Ureter (tissue), 1 donor: ENCODE measurements around the gene NFIL3. TPM values are rescaled to one million over a fixed set of nuclear protein-coding genes. Genes with fewer than 3 reads are reported as not detected.

Source experiments
- DNase-seq: peaks from one replicate; pipeline ENCODE4 v3.0.0-alpha.2; 2020; ENCODE audit warnings: low spot score
- total RNA-seq: library from RNA; stranded (reverse); gene quantifications from one replicate; pipeline ENCODE4 v1.2.4, GENCODE V29; 2023
- donor health status: DM: yes; HTN: yes; CAD: no.

NFIL3 gene
- total RNA-seq, 1 donor from 2014 or later, result 39.6 TPM

DNA sequence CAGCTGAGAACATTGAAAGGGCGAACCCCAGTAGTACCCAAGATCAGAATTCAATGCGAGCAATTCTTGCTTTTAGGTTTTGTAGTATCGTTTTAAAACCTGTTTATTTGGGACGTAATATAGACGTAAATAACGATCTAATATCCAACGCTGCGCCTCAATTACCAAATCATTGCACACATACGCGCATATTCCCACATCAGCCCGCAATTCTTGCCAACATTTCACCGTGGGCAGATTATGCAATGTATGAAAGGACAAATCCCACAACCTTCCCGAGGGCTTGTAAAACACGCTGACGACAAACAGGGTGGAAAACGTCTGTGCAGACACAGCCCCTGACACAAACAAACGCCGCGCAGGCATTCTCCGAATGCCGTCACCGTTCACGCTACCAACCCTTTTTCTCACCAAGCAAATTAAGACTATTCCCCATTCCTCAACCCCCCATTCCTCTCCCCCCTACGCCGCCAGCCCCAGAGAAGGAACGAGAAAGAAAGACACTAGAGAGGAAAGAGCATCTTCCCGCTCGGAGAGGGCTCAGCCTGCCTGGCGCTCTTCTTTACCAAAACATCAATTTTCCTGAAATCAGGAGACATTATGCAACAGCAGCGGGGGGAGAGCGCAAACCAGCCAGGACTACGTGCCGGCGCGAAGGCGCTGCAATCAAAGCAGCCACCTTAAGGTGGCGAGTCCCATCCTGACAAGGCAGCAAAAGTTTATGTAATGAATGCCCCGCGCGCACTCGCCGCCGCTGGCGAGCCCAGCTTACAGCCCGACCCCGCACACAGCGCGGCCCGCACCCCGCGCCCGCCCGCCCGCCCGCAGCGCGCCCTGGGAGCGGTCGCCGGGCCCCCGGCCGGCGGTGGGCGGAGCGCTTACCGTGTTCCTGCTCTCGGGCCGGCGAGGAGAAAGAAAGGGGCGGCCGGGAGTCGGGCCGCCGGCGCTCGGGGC lies 597 bp downstream of the NFIL3 start:
- DNase-seq, result peak; percentile 74

DNA sequence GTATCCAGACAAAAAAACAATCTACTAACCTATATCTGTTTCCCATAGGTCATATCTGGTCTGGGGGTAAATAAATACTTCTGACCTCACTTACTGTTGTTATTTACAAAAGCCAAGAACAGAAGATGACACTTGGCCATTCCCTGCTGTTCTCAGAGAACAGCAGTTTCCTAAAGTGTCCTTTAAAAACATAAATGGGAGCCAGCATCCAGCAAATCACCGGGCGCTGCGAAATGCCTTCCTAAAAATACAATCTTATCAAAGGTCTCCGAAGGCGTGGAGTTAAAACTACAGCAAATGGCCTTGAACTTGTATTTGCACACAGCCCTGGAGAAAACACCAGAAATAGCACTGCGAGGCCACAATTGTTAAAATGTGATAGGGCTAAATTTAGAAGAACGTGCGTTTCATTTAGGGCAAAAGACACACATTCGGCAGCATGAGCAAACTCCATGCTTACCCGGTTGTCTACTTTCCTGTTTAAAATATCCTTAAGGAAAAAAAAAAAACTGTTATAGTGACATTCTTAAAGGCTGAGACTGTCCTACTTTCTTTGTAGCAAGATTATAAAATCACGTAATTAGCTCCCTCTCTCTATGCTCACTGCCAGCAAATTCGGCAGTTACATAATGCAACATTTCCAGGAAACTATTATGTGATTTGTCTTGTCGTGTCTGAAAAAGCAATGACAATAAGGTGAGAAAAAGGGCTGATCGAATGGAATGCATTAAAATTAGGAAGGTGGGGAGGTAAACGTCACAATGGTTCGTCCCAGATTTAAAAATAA lies 1.5 kb downstream of the NFIL3 start:
- DNase-seq, result peak; percentile 41

DNA sequence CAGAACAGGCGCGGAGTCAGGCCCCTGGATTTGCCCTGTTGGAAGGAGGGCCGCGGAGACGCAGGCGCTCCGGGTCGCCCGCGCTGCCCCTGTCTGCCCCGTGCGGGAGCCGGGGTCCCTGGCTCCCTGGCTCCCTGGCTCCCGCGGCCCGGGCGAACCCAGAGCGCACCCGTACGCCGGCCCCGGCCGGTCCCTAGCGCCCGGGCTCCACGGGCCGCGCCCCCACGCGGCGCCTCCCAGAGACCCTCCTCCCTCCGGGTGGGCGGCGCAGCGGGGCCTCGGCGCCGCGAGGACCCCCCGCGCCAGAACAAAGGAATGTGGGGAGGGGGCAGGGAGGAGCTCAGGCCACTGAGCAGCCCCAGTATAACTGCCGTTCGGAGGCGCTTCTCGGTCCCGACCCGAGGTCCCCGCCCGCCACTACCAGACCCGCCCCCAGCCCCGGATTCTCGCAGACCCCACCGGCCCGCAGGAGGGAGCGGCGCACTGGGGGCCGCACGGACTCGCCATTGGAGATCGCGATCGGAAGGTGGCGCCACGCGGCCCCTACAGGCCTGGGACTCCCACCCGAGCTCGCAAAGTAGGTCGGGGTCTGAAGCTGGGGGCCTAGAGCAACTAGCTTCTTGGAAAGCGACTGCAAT lies 2.4 kb downstream of the NFIL3 start:
- DNase-seq, result peak; percentile 46

DNA sequence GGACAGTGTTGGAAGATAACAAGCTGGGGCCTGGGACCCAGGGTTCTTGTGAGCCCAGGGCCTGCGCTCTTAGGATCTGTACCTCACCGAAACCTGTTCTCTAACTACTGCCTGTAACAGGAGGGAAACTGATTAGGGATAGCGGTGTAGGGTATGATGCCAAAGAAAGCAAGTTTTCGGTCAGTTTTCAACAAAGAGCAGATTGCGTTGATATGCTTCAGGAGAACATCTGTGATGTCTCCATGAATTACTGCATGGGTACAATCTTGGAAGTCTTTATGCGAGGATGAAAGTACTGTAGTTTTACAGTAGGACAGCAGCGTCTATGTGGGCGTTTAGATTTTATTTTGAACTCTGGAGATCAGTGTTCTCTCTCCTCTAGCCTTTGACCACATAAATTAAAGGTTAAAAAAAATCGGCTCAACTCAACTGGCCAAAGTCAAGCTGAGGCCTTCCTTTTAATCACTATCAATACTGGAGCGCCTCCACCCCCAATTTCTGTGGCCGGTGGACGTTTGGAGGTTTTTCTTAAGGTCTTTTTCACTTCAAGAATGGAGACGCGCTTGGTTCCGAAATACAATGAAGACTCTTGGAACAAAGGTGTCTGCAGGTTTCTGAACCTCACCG lies 3.0 kb downstream of the NFIL3 start:
- DNase-seq, result peak; percentile 42

DNA sequence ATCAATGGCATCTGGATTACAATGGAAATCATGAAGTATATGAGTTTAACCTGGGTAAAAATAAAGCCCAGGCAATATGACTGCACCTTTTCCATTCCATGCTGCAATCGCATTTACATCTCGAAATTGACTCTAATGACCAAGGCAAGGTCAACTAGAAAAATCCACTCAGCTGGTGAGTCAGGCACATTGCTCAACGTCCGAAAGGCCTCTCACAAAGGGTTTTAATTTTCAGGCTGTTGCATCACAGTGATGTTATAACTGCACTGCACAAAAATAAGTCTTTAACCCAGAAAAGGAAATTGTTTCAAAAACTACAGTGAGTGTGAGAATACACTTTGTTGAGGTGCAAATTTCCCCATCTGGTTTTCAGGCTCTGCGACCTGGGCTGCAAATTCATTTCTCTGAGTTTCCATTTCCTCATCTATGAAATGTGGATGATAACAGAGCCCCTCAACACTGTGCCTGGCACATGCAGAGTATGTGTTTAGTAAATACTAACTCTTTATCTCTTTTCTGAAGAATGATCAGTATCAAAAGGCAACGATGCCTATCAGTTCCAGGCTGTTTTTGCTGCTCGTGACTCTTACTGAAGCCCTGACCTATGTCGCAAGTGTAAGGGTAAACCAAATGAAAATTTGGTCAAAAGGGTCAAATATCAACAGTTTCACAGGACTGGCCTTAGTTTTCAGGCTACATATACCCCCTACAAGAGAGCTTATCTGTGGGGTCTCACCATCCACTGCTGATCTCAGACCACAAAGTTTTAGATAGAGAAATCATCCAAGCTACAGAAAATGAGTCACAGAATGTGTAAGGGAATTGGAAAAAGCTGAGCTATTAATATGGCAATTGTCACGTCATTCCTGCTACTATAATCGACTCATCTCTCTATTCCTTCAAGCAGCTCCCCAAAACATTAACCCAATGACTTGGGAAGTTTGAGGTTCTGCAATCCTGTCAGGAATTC lies 4.1 kb downstream of the NFIL3 start:
- peak; percentile 68 for DNase-seq

DNA sequence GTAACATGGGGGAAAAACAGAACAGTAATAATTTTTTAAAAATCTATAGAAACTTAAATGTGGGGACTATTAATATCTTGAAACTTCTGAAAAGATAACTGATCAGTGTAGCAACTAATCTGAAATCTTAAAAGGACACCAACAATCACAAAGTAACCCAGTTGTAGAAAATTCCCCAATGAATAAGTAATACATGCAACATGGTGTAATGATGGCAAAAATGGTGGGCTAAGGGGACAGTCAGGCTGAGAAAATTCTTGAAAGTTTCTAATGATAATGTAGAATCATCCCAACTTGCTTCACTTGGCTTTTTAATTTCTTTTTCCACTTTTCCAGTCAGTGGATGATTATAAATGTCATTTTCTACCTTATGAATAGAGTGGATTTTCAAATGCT lies 5.4 kb downstream of the NFIL3 start:
- no peak for DNase-seq

DNA sequence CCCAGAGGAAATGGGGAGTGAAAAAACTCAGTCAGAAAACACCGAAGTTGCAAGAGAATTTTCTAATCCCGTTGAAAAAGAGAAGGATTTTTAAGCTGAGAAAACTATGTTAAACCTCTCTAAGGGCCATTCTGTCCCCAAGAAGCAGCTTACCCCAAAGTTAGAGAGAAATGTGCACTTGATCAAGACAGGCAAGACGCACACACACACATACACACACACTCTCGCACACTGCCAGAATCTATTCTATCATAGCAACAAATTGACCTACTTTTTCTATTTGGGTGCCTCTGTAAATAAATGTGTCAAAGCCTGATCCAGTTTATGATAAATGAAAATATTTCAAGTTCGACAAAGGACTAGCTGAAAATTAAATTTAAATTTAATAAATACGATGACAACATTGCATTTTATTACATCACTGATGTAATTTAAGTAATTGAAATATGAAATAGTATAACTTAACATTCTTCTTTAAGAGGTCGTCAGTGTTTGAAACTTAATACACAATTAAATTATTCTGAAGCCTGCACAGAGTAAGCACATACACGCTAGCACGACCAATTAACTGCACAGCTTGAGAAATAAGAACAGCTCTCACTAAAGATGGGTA lies 5.9 kb downstream of the NFIL3 start:
- no peak for DNase-seq

DNA sequence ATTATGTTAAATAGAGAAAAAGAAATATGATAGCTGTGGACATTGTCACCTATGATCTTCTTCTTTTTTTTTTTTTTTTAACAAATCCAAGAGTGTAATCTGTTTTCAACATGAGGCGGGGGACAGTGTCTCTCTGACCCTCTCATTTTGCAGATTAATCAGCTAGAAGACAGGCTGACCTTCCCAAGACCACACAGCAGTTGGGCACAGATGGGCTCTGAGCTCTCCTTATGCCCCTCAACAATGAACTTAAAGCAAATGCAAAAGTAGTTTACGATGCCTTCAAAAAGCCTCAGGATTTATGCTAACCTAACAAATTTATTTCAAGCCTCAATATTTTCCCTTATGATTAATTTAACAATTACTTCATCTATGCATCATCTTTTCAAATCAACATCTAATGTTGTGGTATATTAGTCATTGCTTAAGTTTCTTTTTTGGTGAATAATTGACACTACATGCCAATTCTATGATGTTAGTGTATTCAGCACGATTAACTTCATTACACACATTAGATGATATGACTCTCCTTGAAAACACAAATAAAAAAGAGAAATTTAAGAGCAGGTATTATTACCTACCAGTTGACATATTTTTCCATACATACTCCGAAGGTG lies 7.4 kb downstream of the NFIL3 start:
- no peak for DNase-seq

DNA sequence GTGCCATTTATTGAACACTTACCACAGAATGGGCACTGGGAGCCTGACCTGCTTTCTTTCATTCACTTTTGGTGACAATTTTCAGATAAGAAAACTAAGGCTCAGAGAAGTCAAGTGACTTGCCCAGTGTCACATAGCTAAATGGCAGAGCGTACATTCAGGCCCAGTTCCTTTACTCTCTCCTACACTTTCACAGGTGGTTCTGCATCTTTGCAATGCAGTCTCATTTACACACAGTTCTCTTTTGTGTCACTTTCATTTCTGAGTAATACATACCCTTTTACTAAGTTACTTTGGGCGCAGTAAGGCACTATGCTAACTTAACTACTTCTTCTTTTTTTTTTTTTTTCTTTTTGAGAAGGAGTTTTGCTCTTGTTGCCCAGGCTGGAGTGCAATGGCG lies 8.3 kb downstream of the NFIL3 start:
- DNase-seq, result no peak

DNA sequence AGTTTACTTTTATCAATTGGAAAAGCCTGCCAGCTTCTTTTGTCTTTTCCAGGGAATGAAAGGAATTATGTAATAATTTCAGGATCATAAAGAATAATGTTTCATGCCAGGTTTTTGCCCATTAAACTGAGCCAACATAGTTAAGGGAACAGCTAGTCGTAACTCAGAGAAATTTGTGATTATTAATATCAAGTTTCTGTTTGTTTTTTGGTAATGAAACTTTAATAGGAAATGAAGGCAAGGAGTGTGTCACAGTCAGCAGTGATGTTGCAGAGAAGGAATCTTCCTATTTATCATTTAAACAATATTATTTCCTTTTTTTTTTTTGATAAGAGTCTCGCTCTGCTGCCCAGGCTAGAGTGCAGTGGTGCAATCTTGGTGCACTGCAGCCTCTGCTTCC lies 10.7 kb downstream of the NFIL3 start:
- no peak for DNase-seq

DNA sequence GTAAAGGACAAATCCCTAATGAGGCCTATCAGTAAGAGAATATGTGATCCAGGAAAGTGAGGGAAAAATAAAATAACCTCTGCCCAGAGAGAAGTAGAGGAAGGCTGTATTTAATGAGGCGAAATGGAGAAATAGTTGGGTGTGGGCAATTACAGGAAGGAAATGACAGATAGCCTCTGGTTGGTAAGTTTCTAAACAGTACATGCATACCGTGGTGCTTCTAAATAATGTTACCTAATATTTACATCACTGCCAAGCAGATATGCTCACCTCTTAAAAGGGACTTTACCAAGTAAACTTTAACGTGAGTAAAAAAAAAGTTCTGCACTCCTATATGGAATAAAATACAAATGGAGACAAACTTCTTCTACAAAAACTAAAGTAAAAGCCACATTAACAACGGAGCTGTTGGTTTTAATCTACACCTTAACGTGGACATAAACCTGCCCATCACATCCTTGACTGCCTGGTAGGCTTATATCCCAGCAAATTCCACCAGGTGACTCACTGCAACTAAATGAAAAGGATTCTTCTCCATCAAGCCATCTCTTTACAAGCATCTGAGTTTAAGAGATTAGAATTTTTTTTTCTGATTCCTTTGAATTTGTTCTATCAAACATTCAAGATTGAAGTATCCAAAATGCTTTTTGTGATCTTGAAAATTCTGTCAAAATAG lies 12.4 kb downstream of the NFIL3 start:
- DNase-seq, result no peak

DNA sequence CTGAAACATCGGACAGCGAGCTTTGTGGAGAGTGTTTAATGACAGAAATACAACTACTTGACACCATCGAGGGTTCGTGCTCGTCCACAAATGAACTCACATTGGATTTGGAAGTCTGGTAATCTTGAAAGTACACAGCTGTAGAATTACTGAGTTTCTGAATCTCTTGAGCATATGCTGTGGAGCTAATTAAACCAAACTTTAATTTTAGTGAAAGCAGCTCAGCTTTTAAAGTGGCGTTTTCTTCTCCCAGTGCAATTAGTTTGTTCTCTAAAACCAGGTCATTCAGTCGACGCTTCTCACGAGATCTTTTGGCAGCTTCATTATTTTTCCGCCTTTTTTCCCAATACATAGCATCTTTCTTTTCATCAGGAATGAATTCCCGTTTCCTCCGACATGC lies 13.5 kb downstream of the NFIL3 start:
- DNase-seq, result no peak

DNA sequence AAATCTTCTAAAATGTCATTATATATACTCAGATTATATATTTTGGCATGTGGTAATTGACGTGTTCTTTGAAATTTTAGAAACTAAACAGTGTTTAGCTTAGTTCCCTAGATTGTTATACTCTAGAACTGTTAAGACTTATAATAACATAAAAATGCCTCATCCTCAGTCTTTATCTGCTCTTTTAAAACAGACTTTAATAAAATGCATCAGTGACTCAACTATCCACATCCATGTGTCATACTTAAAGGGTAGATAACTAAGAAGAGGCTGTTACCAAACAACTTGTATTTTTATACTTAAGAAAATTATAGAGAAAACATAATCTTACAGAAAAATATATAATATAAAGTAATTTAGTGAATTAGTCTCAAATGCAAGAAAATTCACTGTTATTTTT lies 15.2 kb downstream of the NFIL3 start:
- no peak for DNase-seq

DNA sequence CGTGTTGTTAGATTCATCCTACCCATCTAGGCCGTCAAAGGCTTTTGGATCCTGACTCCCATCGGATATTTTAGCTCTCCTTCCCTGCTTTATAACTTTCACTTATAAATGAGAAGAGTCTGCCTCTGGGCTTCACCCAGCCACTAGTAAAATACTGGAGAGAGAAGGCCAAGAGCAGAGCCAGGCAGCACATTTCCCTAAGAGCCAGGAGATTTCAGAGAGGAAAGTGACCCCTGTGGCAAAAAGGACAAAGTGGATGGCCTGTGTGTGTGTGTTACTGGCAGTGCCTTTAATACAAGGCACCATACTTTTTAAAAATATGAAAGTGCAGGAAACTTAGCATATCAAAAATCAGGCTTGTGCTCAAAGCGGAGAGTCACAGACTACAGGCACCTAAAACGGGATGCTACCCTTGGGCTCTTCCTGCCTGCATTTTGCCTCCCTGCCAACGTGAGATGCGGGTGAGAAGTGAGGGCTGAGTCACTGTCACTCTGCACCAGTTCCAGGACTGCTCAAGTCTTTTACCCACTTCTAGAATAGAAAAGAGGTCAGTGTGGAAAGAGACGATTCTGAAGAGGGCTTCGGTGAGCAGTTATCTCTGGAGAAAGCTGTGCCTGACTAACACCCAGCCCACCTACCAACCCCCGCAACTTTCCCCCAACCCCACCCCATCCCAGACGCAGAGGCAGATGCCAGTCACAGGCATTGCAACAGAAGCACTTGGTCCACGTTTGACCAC lies 15.9 kb downstream of the NFIL3 start:
- peak; percentile 15 for DNase-seq

DNA sequence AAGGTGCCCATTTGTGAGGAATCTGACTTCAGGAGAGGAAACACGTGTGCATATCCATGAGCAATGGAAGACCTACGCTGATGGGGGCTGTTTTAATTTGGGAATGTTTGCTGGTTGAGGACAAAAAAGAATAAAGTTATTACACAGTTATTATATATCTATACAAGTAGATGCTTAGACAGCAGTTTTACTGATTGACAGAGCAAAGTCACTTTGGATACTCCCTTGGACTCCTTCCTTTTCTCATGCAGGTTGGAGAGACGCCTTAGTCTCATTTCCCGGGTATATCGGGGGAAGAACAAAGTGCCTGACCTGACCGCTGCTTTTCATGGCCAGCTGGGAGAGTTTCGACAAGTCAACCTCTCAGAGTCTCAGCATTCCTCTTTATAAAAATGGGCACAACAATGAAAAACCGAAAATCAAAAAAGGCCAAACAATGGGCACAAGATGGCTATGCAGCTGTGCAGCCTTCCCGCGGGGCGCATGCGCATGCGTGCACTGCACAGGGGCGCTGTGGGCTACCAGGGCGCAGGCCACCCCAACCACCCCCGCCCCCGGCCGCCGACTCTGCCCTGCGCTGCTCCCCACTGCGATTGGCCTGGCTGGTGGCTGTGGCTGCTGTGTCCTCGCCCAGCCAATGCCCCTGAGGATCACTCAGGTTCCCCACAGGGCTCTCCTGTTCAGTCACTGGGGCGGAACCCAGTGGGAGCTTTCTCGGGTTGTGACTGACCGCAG lies 18.1 kb downstream of the NFIL3 start:
- peak; percentile 18 for DNase-seq

DNA sequence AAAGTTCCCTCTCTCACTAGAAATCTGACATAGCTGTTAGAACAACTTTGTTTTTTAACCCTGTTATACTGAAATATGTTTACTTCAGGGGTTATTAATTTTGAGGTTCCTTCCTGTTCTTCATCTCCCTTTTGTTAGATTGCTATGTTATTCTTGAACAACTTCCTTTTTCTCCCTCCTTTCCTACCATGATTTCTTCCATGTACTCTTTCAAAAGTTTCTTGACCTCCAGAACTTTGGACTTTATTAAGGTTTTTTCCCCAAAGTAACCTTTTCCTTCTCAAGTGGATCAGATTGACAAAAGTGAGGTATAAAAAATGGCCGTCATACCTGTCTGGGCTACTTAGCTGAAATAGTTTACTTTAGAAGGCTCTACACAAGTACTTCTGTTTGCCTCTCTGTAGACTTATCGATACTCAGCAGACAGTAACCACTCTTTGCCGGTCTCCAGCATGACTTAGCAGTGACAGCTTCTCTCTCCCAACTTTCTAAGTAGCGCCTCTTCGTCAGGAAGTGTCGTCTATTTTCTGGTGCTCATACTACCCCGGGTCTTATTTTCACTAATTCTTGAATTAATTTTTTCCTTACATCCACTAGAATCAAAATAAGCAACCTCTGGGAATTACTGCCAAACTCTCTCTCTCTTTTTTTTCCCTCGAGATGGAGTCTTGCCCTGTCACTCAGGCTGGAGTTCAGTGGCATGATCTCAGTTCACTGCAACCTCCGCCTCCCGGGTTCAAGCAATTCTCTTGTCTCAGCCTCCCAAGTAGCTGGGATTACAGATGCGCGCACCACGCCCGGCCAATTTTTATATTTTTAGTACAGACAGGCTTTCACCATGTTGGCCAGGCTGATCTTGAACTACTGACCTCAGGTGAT lies 19.7 kb downstream of the NFIL3 start:
- DNase-seq, result no peak

DNA sequence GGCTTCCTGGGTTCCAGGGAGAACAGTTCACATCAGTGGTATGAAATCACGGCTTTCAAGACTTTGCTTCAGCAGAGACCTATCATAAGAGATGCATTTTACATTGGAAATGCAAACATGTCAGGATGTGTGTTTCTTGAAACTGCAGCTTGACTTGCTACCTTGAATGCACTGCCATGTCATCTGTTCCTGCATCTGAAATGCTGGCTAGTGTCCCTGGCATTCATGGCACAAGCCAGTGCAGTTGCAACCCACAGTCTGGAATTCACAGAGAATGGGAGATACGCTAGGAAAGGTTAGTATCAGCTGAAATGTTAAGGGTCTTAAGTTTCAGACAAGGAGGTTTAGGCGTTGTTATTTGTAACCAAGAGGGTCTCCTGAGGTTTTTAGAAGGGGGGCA lies 24.7 kb downstream of the NFIL3 start:
- DNase-seq, result no peak
